GM10847 (cell line): Measurements from ENCODE around the gene PGGHG.

Experiments used
- POLR2A ChIP-seq: IDR thresholded peaks from 2 replicates; pipeline ENCODE4 v1.6.1; 2011; ENCODE audit not compliant: insufficient read length; ENCODE audit errors: extremely low read depth

Gene PGGHG

DNA sequence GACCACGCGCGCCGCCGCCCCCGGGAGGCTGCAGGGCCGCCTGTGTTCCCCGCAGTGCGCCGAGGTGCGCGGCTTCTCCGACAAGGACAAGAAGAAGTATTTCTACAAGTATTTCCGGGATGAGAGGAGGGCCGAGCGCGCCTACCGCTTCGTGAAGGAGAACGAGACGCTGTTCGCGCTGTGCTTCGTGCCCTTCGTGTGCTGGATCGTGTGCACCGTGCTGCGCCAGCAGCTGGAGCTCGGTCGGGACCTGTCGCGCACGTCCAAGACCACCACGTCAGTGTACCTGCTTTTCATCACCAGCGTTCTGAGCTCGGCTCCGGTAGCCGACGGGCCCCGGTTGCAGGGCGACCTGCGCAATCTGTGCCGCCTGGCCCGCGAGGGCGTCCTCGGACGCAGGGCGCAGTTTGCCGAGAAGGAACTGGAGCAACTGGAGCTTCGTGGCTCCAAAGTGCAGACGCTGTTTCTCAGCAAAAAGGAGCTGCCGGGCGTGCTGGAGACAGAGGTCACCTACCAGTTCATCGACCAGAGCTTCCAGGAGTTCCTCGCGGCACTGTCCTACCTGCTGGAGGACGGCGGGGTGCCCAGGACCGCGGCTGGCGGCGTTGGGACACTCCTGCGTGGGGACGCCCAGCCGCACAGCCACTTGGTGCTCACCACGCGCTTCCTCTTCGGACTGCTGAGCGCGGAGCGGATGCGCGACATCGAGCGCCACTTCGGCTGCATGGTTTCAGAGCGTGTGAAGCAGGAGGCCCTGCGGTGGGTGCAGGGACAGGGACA, 8.0 kb upstream of the PGGHG start:
- TF ChIP-seq POLR2A: no peak

DNA sequence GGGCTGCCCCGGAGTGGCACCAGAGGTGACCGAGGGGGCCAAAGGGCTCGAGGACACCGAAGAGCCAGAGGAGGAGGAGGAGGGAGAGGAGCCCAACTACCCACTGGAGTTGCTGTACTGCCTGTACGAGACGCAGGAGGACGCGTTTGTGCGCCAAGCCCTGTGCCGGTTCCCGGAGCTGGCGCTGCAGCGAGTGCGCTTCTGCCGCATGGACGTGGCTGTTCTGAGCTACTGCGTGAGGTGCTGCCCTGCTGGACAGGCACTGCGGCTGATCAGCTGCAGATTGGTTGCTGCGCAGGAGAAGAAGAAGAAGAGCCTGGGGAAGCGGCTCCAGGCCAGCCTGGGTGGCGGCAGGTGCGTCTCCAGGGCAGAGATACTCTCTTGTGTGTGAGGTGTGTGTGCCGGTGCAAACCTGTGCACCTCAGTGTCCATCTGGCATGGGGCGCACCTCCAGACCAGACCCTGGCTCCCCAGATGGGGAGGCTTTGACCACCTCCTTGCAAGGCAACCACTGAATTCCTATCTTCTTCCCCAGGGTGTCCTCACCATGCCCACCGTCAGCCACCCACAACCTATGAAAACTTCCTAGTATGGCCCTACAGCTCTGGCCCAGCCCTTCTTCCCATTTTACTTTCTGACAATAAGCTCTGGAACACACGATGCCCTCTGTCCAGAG, 7.3 kb upstream of the PGGHG start:
- no peak for TF ChIP-seq POLR2A

- no peak for TF ChIP-seq POLR2A
Measured at GRCh38 chr11:282171-282570, 6.8 kb upstream of the PGGHG start.

- no peak for TF ChIP-seq POLR2A
Measured at GRCh38 chr11:282630-283360, 6.1 kb upstream of the PGGHG start.

- TF ChIP-seq POLR2A: no peak
Measured at GRCh38 chr11:283405-284104, 5.4 kb upstream of the PGGHG start.

- TF ChIP-seq POLR2A: no peak
Measured at GRCh38 chr11:284105-285020, 4.6 kb upstream of the PGGHG start.

DNA sequence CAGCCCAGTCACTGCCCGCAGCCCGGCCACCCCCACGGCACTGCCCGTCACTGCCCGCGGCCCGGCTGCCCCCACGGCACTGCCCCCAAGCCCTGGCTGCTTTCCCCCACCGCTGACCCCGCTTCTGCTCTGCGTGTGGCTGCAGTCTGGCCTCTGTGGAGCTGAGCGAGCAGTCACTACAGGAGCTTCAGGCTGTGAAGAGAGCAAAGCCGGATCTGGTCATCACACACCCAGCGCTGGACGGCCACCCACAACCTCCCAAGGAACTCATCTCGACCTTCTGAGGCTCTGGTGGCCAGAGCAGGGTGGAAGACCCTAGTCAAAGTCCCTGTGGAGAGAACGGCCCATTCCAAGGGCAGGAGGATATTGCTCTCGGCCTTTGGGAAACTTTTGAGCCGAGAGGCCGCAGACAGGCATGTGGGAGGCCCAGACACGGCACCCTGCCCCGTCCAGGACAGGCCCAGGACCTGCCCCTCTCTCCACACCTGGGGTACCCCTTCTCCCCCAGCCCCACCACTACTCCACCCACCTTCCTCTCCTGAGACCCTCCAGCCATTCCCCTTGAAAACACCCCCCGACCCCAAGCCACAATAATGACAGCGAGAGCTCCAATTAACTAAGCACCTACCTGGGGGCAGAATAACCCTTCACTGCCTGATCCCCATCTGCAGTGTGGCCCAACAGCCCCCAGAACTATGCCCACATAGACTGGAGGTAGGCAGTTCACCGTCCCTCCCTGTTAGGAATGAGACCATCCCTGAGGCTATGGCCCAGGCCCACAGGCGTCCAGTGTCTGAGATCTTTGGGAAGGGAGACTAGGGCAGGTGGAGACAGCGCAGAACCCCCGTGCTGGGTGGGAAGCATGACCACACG, 3.7 kb upstream of the PGGHG start:
- no peak for TF ChIP-seq POLR2A

GRCh38 chr11:285894-286220, 3.1 kb upstream of the PGGHG start:
- no peak for TF ChIP-seq POLR2A

- no peak for TF ChIP-seq POLR2A
Measured at GRCh38 chr11:287821-288477, 977 bp upstream of the PGGHG start.

DNA sequence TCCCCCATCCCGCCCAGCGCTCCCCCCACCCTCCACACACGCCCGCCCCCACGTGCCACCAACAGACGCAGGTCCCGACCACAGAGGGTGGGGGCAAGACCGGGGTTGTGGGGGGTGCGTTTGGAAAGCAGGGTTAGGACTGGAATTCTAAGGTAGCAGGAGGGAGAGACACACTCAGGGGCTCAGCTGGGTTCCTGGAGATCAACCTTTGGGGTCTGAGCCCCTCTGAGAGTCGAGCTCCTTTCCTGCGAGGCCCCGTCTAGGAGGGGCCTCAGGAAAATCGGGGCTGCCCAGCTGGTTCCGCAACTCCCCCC, 429 bp downstream of the PGGHG start:
- no peak for TF ChIP-seq POLR2A

DNA sequence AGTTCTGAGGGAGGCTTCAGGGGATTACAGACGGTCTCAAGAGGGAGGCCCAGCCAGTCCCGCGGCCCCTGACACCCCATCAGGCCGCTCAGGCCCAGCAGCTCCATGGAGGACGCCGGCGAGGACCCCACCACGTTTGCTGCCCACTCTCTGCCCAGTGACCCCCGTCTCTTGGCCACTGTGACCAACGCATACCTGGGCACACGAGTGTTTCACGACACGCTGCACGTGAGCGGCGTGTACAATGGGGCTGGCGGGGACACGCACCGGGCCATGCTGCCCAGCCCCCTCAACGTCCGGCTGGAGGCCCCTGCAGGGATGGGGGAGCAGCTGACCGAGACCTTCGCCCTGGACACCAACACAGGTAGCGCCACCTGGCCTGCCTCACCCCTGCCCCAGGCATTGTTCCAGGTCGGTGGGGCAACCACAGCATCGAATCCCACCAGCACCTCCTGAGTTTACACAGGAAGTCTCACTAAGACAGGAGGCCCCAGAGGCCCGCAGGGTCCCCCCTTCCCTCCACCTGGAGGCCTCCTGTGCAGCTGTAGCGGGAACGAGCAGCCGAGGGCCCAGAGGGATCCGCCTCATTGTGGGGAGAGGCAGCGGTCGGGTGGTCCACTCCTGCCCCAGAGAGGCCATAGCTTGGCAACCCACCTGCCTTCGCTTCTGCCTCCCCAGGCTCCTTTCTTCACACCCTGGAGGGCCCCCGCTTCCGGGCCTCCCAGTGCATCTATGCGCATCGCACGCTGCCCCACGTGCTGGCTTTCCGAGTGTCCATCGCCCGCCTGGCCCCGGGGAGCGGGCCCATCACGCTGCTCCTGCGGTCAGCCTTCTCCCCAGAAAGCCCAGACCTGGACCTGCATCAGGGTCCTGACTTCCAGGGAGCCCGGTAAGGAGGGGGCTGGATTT, 1.0 kb downstream of the PGGHG start:
- TF ChIP-seq POLR2A: no peak

DNA sequence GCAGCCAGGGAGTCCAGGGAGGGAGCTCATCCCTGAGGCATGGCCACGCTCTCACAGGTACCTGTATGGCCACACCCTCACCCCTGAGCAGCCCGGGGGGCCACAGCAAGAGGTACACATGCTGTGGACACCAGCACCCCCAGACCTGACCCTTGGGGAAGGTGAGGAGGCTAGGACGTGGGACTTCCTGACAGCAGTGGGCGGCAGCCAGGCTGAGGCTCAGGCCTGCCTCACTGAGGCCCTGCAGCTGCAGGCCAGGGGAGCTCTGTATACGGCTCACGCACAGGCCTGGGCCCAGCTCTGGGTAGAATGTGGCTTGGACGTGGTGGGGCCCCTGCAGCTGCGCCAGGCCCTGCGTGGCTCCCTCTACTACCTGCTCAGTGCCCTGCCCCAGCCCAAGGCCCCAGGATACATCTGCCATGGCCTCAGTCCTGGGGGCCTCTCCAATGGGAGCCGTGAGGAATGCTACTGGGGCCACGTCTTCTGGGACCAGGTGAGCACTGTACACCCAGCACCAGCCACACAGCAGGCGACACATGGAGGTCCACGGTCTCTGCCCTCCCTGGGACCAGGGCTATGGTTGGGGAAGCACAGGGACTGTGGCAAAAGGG, 1.8 kb downstream of the PGGHG start:
- no peak for TF ChIP-seq POLR2A
